ENCODE measurements around the gene CST5.
"Not testable (repeated sequence)": the region's sequence is repeated elsewhere in the genome, so short reads cannot be mapped to it uniquely, and the experiment has no call there.

The CST5 gene

GRCh38 chr20:23879328-23879798, at the start of gene CST5:
Gene CST5 (minus strand): TSS chr20:23879748. CDS start chr20:23879676, 72 bp downstream.
- DNase-seq: no peak

- peak; percentile 25 for DNase-seq
These were observed 49.2 kb upstream of the CST5 start for GRCh38 chr20:23928788-23929187.

GRCh38 chr20:23928353-23928752, 48.8 kb upstream of the CST5 start:
- no peak for DNase-seq

GRCh38 chr20:23926944-23927872, 47.7 kb upstream of the CST5 start:
- DNase-seq: no peak

- no peak for DNase-seq
These were observed 47.0 kb upstream of the CST5 start for GRCh38 chr20:23926526-23926880.

GRCh38 chr20:23925789-23926525, 46.4 kb upstream of the CST5 start:
- no peak for DNase-seq

- DNase-seq: no peak
These were observed 45.2 kb upstream of the CST5 start for GRCh38 chr20:23924751-23925150.

GRCh38 chr20:23923891-23924435, 44.4 kb upstream of the CST5 start:
- DNase-seq: no peak

GRCh38 chr20:23923311-23923710, 43.8 kb upstream of the CST5 start:
- no peak for DNase-seq

GRCh38 chr20:23920408-23921325, 41.1 kb upstream of the CST5 start:
- DNase-seq: no peak

- DNase-seq: no peak
These were observed 39.3 kb upstream of the CST5 start for GRCh38 chr20:23918896-23919295.

GRCh38 chr20:23918101-23918862, 38.7 kb upstream of the CST5 start:
- no peak for DNase-seq

GRCh38 chr20:23917024-23917725, 37.6 kb upstream of the CST5 start:
- DNase-seq: no peak

- no peak for DNase-seq
These were observed 36.3 kb upstream of the CST5 start for GRCh38 chr20:23915844-23916243.

GRCh38 chr20:23914469-23914868, 34.9 kb upstream of the CST5 start:
- DNase-seq: not testable (repeated sequence)

GRCh38 chr20:23910210-23910609, 30.7 kb upstream of the CST5 start:
- DNase-seq: no peak

- DNase-seq: no peak
These were observed 29.8 kb upstream of the CST5 start for GRCh38 chr20:23909390-23909789.

GRCh38 chr20:23907579-23907978, 28.0 kb upstream of the CST5 start:
- DNase-seq: no peak

GRCh38 chr20:23902396-23902795, 22.8 kb upstream of the CST5 start:
- peak; percentile 30 for DNase-seq

- DNase-seq: not testable (repeated sequence)
These were observed 11.3 kb upstream of the CST5 start for GRCh38 chr20:23890867-23891266.

- peak; percentile 67 for DNase-seq
These were observed 10.2 kb upstream of the CST5 start for GRCh38 chr20:23889775-23890187.
